Stimulated activated CD4-positive, alpha-beta T cell treated with anti-CD3 and anti-CD28 coated beads, Interleukin-4, amount 100 ng/mL, for 4 hours (primary cell): Measurements from ENCODE around the gene HBM.
"Not testable (repeated sequence)": the region's sequence is repeated elsewhere in the genome, so short reads cannot be mapped to it uniquely, and the experiment has no call there.

Source experiments
- DNase-seq, 2 experiments: peaks; one replicate each; pipeline ENCODE4 v3.0.0-alpha.2; 2020

The HBM gene

GRCh38 chr16:188674-189073, 22.9 kb downstream of the HBM start:
- peak in 1 of 2 experiments; percentile 11 for DNase-seq

GRCh38 chr16:189604-190186, 23.9 kb downstream of the HBM start:
- DNase-seq: no peak

GRCh38 chr16:191831-192230, 26.1 kb downstream of the HBM start:
- DNase-seq: no peak

GRCh38 chr16:192686-193085, 26.9 kb downstream of the HBM start:
- DNase-seq: no peak

GRCh38 chr16:193441-193840, 27.7 kb downstream of the HBM start:
- no peak for DNase-seq

GRCh38 chr16:194516-194915, 28.7 kb downstream of the HBM start:
- no peak for DNase-seq

- DNase-seq: no peak
Observed at GRCh38 chr16:200388-200787, 34.6 kb downstream of the HBM start.

GRCh38 chr16:203246-203645, 37.5 kb downstream of the HBM start:
- DNase-seq: no peak

GRCh38 chr16:204046-204445, 38.3 kb downstream of the HBM start:
- not testable (repeated sequence) for DNase-seq

- not testable (repeated sequence) for DNase-seq
Observed at GRCh38 chr16:209359-209758, 43.6 kb downstream of the HBM start.

GRCh38 chr16:211631-212180, 45.9 kb downstream of the HBM start:
- DNase-seq: not testable (repeated sequence)

- DNase-seq: no peak
Observed at GRCh38 chr16:212999-213398, 47.2 kb downstream of the HBM start.
